A673 (cell line): ENCODE results near the gene GALNT18. TPM values are rescaled to one million over a fixed set of nuclear protein-coding genes. Genes with fewer than 3 reads are reported as not detected.

Source experiments
- BruUV-seq: library from RNA; stranded (reverse); fragments of 400-500 nt; replicated peaks from 2 replicates; lab custom pipeline; 2021; lab: Mats Ljungman, UMichigan
- CTCF ChIA-PET: fragments of 300-600 bp; sonication (Branson Sonifier 250); formaldehyde crosslinking; loops from one replicate; lab custom pipeline; 2022; ENCODE audit warnings: antibody characterized with exemption; lab: Charles Lee
- POLR2A ChIA-PET: fragments of 300-600 bp; sonication (Branson Sonifier 250); formaldehyde crosslinking; loops from one replicate; lab custom pipeline; 2022; ENCODE audit warnings: antibody characterized with exemption; ENCODE audit not compliant: low non-redundant PET; lab: Charles Lee
- DNase-seq: peaks from one replicate; pipeline ENCODE4 v3.0.0-alpha.2; 2015; ENCODE audit warnings: low spot score
- H3K27ac ChIP-seq: fragments of 200-600 bp; sonication (generic); 2 replicates; pipeline ENCODE4 v1.5.1; 2016; ENCODE audit warnings: mixed run types, low read depth, mild to moderate bottlenecking, mixed read lengths, antibody characterized with exemption, low read length; ENCODE audit not compliant: poor library complexity, severe bottlenecking
- H3K27me3 ChIP-seq: fragments of 200-600 bp; sonication (generic); replicated peaks from 2 replicates; pipeline ENCODE4 v1.6.1; 2017; ENCODE audit warnings: mixed run types, low read depth, mild to moderate bottlenecking, mixed read lengths, antibody characterized with exemption, low read length; ENCODE audit not compliant: insufficient read depth, poor library complexity
- H3K36me3 ChIP-seq: fragments of 200-600 bp; sonication (generic); 2 replicates; pipeline ENCODE4 v1.6.1; 2016; ENCODE audit warnings: mixed run types, mild to moderate bottlenecking, mixed read lengths, antibody characterized with exemption, low read length; ENCODE audit not compliant: insufficient read depth, poor library complexity, severe bottlenecking
- H3K4me1 ChIP-seq: fragments of 200-600 bp; sonication (generic); 2 replicates; pipeline ENCODE4 v1.6.1; 2017; ENCODE audit warnings: mixed run types, mild to moderate bottlenecking, mixed read lengths, antibody characterized with exemption, low read length; ENCODE audit not compliant: insufficient read depth, poor library complexity, severe bottlenecking
- H3K4me3 ChIP-seq: fragments of 200-600 bp; sonication (generic); 2 replicates; pipeline ENCODE4 v1.5.1; 2016; ENCODE audit warnings: low read depth, mixed run types, mild to moderate bottlenecking, mixed read lengths, low read length; ENCODE audit not compliant: poor library complexity, severe bottlenecking
- H3K9me3 ChIP-seq: fragments of 200-600 bp; sonication (generic); 2 replicates; pipeline ENCODE4 v1.6.1; 2016; ENCODE audit warnings: mixed run types, low read depth, mild to moderate bottlenecking, mixed read lengths, antibody characterized with exemption, low read length; ENCODE audit not compliant: poor library complexity, severe bottlenecking
- CTCF ChIP-seq: fragments of 300-800, 200-600 bp; sonication (generic); conservative IDR thresholded peaks from 2 replicates; pipeline ENCODE4 v1.5.1; 2017; ENCODE audit warnings: low read depth, mild to moderate bottlenecking, antibody characterized with exemption, low read length, moderate library complexity, mixed read lengths
- EZH2 ChIP-seq: fragments of 200-600 bp; sonication (generic); IDR thresholded peaks from 2 replicates; pipeline ENCODE4 v1.6.1; 2017; ENCODE audit warnings: borderline replicate concordance, low read depth, mild to moderate bottlenecking, mixed read lengths, antibody characterized with exemption, low read length; ENCODE audit not compliant: poor library complexity, severe bottlenecking
- intact Hi-C: fragments of 100-400 bp; cut with micrococcal nuclease; formaldehyde crosslinking; loops from one replicate; pipeline ENCODE4 v1.10.0; 2022; ENCODE audit not compliant: unreplicated experiment
- total RNA-seq: library from RNA; stranded (reverse); gene quantifications from 2 replicates; pipeline ENCODE4 v1.2.3, GENCODE V29; 2021

GALNT18 gene
- total RNA-seq, 1 experiment from 2014 or later = 0.37 TPM

DNA sequence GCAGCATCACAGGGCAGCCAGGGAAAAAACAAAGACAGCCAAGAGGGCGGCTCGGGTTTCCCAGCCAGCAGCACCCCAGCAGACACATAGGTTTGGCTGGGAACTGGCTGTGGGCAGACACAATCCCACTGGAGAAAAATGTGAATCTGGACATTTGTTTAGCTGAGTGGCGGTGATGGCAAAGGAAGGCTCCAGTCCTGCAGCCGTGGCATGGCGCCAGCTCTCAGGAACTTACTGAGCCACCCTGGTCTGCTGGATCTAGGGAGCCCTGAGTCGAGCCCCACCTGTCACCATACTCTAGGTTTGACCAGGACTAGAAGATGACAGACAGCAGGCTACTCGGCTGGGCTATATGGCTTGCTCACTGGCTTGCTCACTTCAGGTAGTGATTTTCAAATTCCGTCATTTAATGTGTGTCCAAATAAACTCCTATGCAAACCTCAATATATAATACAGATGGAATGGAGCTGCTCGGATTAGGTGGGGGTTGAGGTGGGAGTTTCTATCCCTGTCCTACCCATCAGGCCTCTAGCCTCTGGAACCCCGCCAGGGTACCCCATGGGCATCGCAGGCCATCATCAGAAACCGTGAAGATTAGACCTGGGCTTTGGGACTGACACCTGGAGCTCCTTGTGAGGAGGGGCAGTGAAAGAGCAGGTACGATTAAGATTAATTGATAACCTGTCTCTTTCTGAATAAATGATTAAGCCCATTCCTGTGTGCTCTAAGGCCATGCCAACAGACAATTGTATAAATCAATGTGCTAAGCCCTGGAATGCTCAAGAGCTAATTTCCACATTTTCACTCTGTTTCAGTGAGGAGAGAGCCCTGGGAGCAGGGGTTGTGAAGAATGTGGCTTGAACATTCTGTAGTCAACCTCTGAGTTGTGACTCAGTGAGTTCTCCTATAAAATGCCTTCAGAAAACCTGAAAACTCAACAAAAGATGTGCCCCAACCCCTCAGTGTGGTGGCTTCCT is 42.5 kb downstream of the GALNT18 start:
- Histone ChIP-seq H3K27ac (no peak overlapping the region), H3K36me3 (no peaks in the 10 kb centered on the region), H3K4me3 (no peak overlapping the region), H3K4me1 (no peaks in the 10 kb centered on the region), H3K9me3 (no peaks in the 10 kb centered on the region), H3K27me3 (no peaks in the 10 kb centered on the region)
- POLR2A ChIA-PET = no interaction called here
- CTCF ChIA-PET = no interaction called here
- no TSS peak for BruUV-seq
- intact Hi-C loops = no loop called here
- DNase-seq = no peak
- TF ChIP-seq CTCF (no peak), EZH2 (no peak)

DNA sequence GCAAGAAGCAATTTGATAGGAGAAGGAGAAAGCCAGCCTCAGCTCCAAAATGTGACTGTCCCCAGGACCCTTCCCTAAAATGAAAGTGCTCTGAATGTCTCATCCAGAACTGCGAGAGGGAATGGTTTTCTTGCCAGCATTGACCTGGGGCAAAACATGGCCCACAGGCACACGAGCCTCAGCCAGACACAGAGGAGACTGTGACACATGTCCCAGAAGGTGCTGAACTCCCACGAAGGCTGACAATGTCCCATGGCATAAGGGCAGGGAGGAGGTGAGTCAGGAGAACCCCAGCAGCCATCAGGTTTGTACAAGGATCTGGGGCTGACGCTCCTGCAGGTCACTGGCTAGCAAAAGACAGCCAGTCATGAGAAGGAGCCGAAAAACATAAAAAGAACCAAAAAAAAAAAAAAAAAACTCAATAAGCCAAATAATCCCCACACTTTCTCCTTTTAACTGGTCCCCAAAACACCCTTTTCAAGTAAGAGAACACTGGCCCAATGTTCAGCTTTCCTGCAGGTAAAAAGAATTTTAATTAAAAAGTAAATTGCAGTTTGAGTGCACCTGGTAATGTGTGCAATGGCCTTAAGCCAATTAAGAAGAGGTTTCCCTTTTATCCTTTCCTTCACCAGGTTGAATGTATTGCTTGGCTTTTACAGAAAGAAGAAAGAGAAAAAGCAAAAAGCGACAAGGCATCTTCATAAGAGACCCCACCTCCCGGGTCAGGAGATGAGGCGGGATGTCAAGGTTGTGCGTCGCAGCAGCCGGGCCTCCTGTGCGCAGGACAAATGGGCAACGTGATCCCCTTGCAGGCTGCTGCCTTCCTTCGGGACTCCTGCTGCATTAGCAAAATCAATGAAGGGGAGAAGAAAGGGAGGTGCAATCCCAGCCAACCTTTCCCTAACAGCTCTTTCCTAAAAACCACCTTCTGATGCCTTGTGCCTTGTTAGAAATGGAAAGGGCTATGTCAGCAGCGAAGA is 43.6 kb downstream of the GALNT18 start:
- H3K4me3 ChIP-seq = no peak overlapping the region
- intact Hi-C loops = no loop called here
- H3K27ac ChIP-seq = no peak overlapping the region
- TF ChIP-seq CTCF (no peak), EZH2 (no peak)
- H3K36me3 ChIP-seq = no peaks in the 10 kb centered on the region
- DNase-seq = no peak
- no peaks in the 10 kb centered on the region for H3K9me3 ChIP-seq
- no TSS peak for BruUV-seq
- no peaks in the 10 kb centered on the region for H3K4me1 ChIP-seq
- CTCF ChIA-PET = no interaction called here
- POLR2A ChIA-PET = no interaction called here
- no peaks in the 10 kb centered on the region for H3K27me3 ChIP-seq

DNA sequence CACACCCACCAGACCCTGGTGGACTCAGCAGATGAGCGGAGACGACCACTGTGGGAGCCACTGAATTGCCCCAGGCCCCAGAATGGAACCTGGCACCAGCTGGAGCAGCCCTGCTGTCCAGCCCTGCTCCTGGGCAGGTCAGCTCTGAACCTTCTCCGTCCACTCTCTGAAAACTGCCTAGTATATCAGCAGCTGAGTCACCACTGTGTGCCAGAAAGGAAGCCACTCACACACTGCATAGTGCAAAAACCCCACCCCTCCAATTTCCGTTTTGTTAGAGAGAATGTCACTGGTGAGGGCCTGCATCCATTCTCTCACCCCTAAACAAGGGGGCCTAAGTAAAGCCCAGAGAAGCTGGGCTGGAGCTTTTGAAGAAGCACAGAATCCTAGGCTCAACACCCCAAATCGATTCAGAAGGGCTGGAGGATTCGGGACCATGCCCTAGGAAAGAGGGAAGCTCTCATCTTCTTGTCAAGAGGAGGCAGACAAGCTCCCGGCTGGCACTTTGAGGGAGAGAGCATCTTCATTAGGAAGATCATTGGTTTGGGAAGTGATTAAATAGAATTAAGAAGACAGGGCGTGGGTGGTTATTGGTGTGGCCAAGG is 44.5 kb downstream of the GALNT18 start:
- Histone ChIP-seq H3K4me3 (no peak overlapping the region), H3K36me3 (no peaks in the 10 kb centered on the region), H3K9me3 (no peaks in the 10 kb centered on the region), H3K27ac (no peak overlapping the region), H3K27me3 (no peaks in the 10 kb centered on the region), H3K4me1 (no peaks in the 10 kb centered on the region)
- no peak for TF ChIP-seq EZH2
- TF ChIP-seq CTCF = no peak
- no peak for DNase-seq
- CTCF ChIA-PET = no interaction called here
- intact Hi-C loops = no loop called here
- POLR2A ChIA-PET = no interaction called here
- BruUV-seq = no TSS peak
